MM.1S (cell line): ENCODE results near the gene MVB12B.

Source experiments
- DNase-seq: peaks from one replicate; pipeline ENCODE4 v3.0.0-alpha.2; 2015
- H2AFZ ChIP-seq: fragments of 300-600 bp; sonication (generic); 2 replicates; pipeline ENCODE4 v1.6.0; 2016; ENCODE audit warnings: antibody characterized with exemption, low read length
- H3F3A ChIP-seq: fragments of 300-600 bp; sonication (generic); 2 replicates; pipeline ENCODE4 v1.6.1; 2016; ENCODE audit warnings: mild to moderate bottlenecking, antibody characterized with exemption, low read length, moderate library complexity, mixed read lengths; ENCODE audit not compliant: insufficient read depth
- H3K27ac ChIP-seq: fragments of 300-600 bp; sonication (generic); 2 replicates; pipeline ENCODE4 v1.5.1; 2016; ENCODE audit warnings: mild to moderate bottlenecking, low read length
- H3K27me3 ChIP-seq: fragments of 300-600 bp; sonication (generic); replicated peaks from 2 replicates; pipeline ENCODE4 v1.6.0; 2016; ENCODE audit warnings: low read length; ENCODE audit not compliant: insufficient read depth
- H3K36me3 ChIP-seq: fragments of 300-600 bp; sonication (generic); replicated peaks from 2 replicates; pipeline ENCODE4 v1.6.1; 2016; ENCODE audit warnings: mild to moderate bottlenecking, low read length, mixed read lengths; ENCODE audit not compliant: insufficient read depth
- H3K4me1 ChIP-seq: fragments of 300-600 bp; sonication (generic); 2 replicates; pipeline ENCODE4 v1.6.1; 2016; ENCODE audit warnings: low read length, mixed read lengths
- H3K4me2 ChIP-seq: fragments of 300-600 bp; sonication (generic); 2 replicates; pipeline ENCODE4 v1.6.0; 2016; ENCODE audit warnings: low read depth, low read length
- H3K4me3 ChIP-seq: fragments of 300-600 bp; sonication (generic); 2 replicates; pipeline ENCODE4 v1.5.1; 2016; ENCODE audit warnings: low read length, mixed read lengths
- H3K79me2 ChIP-seq: fragments of 300-600 bp; sonication (generic); 2 replicates; pipeline ENCODE4 v1.6.1; 2016; ENCODE audit warnings: mixed run types, low read length, mixed read lengths
- H3K9ac ChIP-seq: fragments of 300-600 bp; sonication (generic); 2 replicates; pipeline ENCODE4 v1.6.1; 2016; ENCODE audit warnings: low read length, mixed read lengths
- H3K9me2 ChIP-seq: fragments of 300-600 bp; sonication (generic); replicated peaks from 2 replicates; pipeline ENCODE4 v1.6.1; 2016; ENCODE audit warnings: mild to moderate bottlenecking, low read length, mixed read lengths; ENCODE audit not compliant: insufficient read depth
- H3K9me3 ChIP-seq: fragments of 300-600 bp; sonication (generic); replicated peaks from 2 replicates; pipeline ENCODE4 v1.6.1; 2016; ENCODE audit warnings: mild to moderate bottlenecking, low read length, mixed read lengths; ENCODE audit not compliant: insufficient read depth
- H4K20me1 ChIP-seq: fragments of 300-600 bp; sonication (generic); 2 replicates; pipeline ENCODE4 v1.6.1; 2016; ENCODE audit warnings: mild to moderate bottlenecking, low read length, moderate library complexity, mixed read lengths; ENCODE audit not compliant: insufficient read depth
- EZH2 ChIP-seq: fragments of 300-600 bp; sonication (generic); optimal IDR thresholded peaks from 2 replicates; pipeline ENCODE3; 2017; ENCODE audit warnings: low read depth, mild to moderate bottlenecking, antibody characterized with exemption, low read length, mixed read lengths
- EZH2phosphoT487 ChIP-seq: fragments of 300-600 bp; sonication (generic); IDR thresholded peaks from 2 replicates; pipeline ENCODE4 v1.6.1; 2018; ENCODE audit warnings: antibody characterized with exemption, low read length
- TF ChIP-seq, protein P1 (sequence below): fragments of 300-600 bp; sonication (generic); IDR thresholded peaks from 2 replicates; pipeline ENCODE4 v1.5.1; 2016; ENCODE audit warnings: antibody characterized with exemption, low read length, mixed read lengths

Gene MVB12B

DNA sequence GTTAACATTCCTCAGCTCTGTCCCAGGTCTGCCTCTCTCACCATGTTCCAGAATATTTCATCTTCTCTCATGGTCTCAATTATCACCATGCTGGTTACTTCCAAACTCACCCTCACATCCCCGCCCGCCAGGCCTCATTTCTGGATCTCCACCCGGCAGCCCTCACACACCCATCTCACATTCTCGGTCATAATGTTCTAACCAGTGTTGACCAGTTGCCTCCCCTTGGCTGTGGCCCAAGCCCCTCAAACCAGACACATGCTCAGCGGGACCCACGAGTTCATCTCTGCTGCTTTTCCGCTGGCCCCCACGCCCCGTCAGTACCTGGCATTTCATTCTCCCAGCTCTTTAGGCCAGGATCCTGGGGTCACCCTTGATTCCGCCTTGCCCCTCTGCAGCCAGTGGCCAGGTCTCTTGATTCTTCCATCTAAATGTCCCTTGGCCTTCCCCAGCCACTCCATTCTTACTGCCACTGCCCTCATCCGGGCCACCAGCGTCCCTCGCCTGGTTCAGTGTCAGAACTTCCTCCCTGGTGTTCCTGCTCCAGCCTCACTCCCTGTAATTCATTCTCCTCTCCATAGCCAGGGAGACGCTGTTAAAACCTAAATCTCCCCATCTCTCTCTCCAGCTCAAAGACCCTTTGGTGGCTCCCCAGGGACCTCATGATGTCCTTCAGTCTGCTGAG is 141.7 kb downstream of the MVB12B start:
- H3K27me3 ChIP-seq, result peaks cover 68% of the 10 kb centered on the region
- H3F3A ChIP-seq, result peaks cover 16% of the 10 kb centered on the region
- no peak overlapping the region for H2AFZ ChIP-seq
- H3K79me2 ChIP-seq, result no peaks in the 10 kb centered on the region
- no peak for TF ChIP-seq EZH2phosphoT487
- TF ChIP-seq EZH2, result no peak
- TF ChIP-seq, protein P1, sequence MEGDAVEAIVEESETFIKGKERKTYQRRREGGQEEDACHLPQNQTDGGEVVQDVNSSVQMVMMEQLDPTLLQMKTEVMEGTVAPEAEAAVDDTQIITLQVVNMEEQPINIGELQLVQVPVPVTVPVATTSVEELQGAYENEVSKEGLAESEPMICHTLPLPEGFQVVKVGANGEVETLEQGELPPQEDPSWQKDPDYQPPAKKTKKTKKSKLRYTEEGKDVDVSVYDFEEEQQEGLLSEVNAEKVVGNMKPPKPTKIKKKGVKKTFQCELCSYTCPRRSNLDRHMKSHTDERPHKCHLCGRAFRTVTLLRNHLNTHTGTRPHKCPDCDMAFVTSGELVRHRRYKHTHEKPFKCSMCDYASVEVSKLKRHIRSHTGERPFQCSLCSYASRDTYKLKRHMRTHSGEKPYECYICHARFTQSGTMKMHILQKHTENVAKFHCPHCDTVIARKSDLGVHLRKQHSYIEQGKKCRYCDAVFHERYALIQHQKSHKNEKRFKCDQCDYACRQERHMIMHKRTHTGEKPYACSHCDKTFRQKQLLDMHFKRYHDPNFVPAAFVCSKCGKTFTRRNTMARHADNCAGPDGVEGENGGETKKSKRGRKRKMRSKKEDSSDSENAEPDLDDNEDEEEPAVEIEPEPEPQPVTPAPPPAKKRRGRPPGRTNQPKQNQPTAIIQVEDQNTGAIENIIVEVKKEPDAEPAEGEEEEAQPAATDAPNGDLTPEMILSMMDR, result no peak
- H3K4me2 ChIP-seq, result no peak overlapping the region
- no peaks in the 10 kb centered on the region for H3K9me3 ChIP-seq
- H3K9me2 ChIP-seq, result no peaks in the 10 kb centered on the region
- H4K20me1 ChIP-seq, result no peaks in the 10 kb centered on the region
- no peak overlapping the region for H3K27ac ChIP-seq
- no peak for DNase-seq
- H3K4me1 ChIP-seq, result peaks cover 22% of the 10 kb centered on the region
- no peaks in the 10 kb centered on the region for H3K36me3 ChIP-seq
- H3K9ac ChIP-seq, result no peak overlapping the region
- no peak overlapping the region for H3K4me3 ChIP-seq

DNA sequence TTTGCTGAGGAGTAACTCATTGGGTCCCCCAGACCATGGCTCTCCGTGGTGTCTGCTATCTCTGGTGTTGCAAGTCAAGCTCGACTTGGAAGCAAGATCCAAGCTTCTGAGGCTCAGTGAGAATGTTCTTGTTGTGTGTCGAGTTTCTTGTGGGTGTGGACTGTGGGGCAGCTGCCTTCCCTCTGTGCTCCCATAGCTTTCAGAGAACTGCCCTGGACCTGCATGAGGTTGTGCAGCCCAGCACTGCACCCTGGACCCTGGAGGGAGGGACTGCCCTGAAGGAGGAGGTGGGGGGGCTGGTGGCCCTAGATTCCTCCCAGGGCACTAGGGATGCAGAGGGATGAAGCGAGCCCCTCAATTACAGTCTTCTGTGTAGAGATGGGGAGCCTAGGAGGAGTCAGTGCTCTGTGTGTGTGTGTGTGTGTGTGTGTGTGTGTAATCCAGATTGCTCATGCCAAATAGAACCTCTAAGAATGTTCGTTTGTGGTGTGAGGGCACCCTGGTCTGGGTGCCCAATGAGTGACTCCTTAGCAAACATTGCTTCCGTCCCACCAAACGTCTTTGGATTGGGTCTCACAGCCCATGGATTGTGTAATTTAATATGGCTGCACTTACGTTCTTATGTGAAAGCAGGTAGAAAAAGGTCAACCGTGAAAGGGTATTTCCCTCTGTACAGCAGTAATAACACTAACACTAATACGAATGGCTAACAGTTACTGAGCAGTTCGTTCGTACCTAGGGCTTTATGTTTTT is 143.8 kb downstream of the MVB12B start:
- no peak overlapping the region for H2AFZ ChIP-seq
- H3K4me1 ChIP-seq, result peaks cover 22% of the 10 kb centered on the region
- peaks cover 16% of the 10 kb centered on the region for H3F3A ChIP-seq
- TF ChIP-seq, protein P1, result no peak
- TF ChIP-seq EZH2phosphoT487, result no peak
- no peak for TF ChIP-seq EZH2
- H3K4me3 ChIP-seq, result 0 out of 2 replicates have a peak overlapping the region, but pooled peaks have one; percentile 6
- no peak overlapping the region for H3K9ac ChIP-seq
- DNase-seq, result peak; percentile 61
- H3K27me3 ChIP-seq, result peaks cover 75% of the 10 kb centered on the region
- no peaks in the 10 kb centered on the region for H3K36me3 ChIP-seq
- H3K27ac ChIP-seq, result peak overlapping the region; percentile 34; the same call in 1 of the 2 replicates
- H3K9me3 ChIP-seq, result no peaks in the 10 kb centered on the region
- peak overlapping the region; percentile 78 for H3K4me2 ChIP-seq
- no peaks in the 10 kb centered on the region for H4K20me1 ChIP-seq
- H3K79me2 ChIP-seq, result no peaks in the 10 kb centered on the region
- no peaks in the 10 kb centered on the region for H3K9me2 ChIP-seq

DNA sequence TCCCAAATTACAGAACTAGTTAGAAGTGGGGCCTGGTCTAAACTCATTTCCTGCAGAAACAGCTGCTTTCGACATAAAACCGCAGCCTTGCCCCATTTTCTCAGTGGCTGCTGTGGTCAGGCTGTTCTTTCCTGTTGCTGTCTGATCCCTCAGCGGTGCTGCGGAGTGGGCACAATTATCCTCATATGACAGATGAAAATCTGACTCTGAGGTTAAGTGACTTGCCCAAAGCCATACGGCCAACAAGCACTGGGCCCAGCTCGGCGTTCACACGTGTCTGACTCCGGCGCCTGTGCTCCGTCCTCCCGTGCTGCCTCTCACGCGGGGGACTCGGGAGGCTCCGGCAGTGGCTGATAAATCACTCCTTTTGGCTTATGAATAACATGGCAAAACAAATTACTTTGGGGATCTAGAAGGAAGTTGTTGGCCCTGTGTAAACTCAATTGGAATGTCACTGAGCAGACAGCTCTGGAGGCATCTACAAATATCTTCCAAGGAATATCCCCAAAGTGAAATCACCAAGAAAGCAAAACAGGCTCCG is 144.5 kb downstream of the MVB12B start:
- DNase-seq, result peak; percentile 95
- Histone ChIP-seq H3K27me3 (peaks cover 72% of the 10 kb centered on the region), H3K36me3 (no peaks in the 10 kb centered on the region), H3K9me3 (no peaks in the 10 kb centered on the region), H3K9ac (no peak overlapping the region), H2AFZ (no peak overlapping the region), H3K4me2 (peak overlapping the region; percentile 78), H3K4me3 (no peak overlapping the region), H3F3A (peaks cover 16% of the 10 kb centered on the region), H4K20me1 (no peaks in the 10 kb centered on the region), H3K9me2 (no peaks in the 10 kb centered on the region), H3K79me2 (no peaks in the 10 kb centered on the region), H3K27ac (peak overlapping the region; percentile 34; the same call in 1 of the 2 replicates), H3K4me1 (peaks cover 22% of the 10 kb centered on the region)
- no peak for TF ChIP-seq EZH2phosphoT487
- no peak for TF ChIP-seq EZH2
- TF ChIP-seq, protein P1, result no peak
